ENCODE data around the gene TUBB4A.

TUBB4A gene

DNA sequence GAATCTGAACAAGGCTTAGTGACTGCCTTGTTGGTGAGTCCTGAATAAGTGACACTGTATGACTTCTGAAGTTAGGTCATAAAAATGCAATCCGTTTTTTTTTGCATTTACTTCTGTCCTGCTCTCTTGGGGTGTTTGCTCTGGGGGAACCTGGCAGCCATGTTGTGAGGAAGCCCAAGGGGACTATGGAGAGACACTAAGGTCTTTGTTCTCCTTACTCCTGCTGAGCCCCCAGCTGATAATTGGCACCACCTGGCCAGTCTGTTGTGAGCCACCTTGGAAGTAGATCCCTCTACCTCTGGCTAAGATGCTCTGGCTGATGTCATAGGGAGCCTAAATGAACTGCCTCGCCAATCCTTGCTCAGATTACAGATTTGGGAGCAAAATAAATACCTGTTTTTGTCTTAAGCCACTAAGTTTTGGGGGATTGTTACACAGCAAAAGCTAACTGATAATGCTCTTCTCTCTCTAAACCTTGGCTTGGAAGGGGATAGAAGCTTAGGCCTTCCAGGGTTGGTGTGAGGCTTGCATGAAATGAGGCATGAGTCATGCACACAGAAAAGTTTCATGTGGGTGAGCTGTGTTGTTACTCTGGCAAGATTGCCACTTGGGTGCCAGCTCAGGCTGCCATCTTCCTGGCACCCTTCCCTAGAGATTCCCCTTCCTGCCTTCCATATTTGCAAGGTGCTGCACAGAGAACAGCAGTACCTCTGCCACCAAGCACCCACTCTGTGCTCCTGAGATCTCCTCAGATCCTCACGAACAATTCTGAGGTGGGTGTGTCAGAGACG is 10.1 kb downstream of the TUBB4A start:
- DNase-seq: no peak

GRCh38 chr19:6490134-6490533 is 12.0 kb downstream of the TUBB4A start:
- DNase-seq: no peak

GRCh38 chr19:6489278-6490061 is 12.6 kb downstream of the TUBB4A start:
- no peak for DNase-seq

GRCh38 chr19:6484831-6485230 is 17.3 kb downstream of the TUBB4A start:
- no peak for DNase-seq

DNA sequence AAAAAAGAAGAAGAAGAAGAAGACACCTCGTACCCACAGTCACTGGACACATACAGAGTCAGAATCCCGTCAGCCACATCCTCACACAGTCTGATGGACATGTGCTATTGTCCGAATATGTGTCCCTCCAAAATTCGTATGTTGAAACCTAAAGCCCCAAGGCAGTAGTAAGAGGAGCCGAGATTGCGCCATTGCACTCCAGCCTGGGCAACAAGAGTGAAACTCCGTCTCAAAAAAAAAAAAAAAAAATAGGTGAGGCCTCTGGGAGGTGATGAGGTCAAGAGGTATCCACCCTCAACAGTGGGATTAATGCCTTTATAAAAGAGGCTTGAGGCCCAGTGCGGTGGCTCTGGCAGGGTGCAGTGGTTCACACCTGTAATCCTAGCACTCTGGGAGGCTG is 17.9 kb downstream of the TUBB4A start:
- DNase-seq: no peak

- DNase-seq: no peak
Observed at GRCh38 chr19:6483235-6483634, 18.9 kb downstream of the TUBB4A start.

- no peak for DNase-seq
Observed at GRCh38 chr19:6482343-6482686, 19.8 kb downstream of the TUBB4A start.

DNA sequence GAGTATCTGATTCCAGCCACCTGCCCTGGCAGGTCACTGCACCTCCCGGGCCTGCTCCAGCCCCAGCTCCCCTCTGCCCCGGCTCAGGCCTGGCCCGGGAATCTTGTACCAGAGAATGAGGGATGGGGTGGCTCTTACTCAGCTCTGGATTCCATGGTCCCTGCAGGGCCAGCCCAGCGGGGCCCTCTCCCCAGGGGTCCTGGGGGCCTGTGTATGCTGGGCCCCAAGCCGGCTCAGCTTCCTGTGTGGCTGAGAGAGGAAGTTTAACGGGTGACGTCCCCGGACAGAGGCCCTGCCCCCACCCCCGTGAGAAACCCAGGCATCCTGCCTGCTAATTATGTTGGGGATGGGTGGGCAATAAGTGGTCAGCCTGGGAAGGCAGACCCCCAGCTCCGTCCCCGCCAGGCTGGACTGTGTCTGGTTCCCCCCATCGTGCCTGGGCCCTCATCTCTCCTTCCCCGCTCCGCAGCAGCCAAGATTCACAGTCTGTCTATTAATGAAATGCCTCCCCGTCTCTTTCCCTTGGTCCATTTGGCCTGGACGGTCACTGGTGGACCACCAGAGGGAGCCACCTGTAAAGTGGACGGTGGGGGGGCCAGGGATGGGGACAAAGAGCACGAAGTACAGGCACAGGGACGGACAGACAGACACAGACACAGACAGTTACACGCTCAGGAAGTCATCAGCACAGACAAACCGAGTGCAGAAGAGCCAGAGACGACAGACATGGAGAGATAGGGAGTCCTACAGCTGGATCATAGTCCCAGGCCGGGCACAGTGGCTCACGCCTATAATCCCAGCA is 20.4 kb downstream of the TUBB4A start, which contains the start of gene DENND1C:
Gene DENND1C, minus strand, starts transcription at position 247 of the 802 bp plus-strand sequence. Its CDS starts 92 bp downstream, at position 155.
- peak; percentile 57 for DNase-seq

- DNase-seq: no peak
Observed at GRCh38 chr19:6480848-6481415, 21.2 kb downstream of the TUBB4A start.

- no peak for DNase-seq
Observed at GRCh38 chr19:6479836-6480398, 22.2 kb downstream of the TUBB4A start.

DNA sequence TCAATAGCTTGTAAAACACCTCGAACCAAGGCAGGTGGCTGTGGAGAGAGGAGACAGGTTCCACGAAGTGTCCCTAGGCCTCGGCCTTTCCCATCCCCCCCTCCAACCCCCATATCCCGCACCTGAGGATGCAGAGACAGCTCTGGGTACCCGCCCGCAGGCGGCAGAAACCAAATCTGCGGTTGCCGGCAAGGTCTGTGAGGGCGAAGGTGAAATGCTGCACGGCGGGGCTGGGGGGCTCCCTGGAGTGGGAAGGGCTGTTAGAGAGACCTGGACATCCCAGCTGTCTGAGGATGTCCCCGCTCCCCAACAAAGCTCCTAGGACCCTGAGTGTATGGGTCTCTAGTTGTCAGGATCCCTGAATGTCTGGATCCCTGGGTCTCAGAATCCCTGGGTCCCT is 23.3 kb downstream of the TUBB4A start:
- no peak for DNase-seq

DNA sequence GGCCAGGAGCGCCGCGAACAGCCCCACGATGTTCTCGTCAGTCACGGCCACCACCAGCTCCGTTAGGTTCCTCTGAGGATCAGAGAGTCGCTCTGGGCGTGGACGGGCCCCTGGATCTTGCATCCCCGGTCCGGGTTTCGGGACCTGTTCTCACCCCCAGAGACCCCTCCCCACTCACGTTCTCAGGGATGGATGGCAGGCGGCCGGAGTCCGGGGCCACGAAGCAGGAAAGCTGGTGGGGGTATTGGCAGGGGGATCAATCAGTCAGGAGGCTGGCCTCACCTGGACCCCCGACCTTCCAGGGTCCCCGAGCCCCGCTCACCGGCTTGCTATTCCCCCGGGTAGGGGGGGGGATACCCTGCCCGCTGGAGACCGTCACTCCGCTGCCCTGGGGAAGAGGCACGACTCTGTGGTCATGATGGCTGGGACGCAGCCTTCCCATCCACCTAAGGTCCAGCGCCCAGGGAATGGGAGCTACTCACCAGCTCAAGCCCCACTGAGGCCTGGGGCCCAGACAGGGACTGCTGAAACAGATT is 25.1 kb downstream of the TUBB4A start:
- DNase-seq: no peak

DNA sequence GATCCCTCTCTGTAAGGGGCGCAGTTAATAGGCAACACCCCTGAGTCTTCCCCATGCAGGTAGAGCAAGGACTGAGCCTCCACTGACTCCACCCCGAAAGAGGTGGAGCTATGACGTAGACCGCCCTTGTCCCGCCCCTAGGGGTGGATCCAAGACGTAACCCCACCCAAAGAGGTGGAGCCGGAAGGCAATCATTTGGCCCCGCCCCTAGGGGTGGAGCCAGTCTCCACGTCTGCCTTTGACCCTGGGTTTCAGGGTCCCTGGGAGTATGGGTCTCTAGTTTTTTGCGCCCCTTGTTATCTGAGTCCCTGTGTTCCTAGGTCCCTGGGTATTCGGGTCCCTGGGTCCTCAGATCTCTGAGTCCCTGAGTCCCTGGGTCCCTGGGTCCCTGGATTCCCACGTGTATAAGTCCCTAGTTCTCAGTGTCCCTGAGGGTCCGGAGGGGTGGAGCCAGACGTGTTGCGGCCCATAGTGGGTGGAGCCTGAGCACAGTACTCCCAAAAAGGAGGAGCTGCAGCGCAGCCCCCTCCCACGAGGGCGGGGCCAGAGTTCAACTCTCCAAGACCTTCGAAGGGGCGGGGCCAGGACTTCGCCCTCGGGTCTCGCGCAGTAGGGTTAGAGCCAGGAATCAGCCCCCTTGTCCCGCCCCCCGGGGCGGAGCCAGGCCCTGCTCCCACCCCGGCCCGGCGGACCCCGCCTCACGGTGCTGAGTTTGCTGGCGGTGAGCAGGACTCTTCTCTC is 25.8 kb downstream of the TUBB4A start:
- DNase-seq: peak; percentile 64

DNA sequence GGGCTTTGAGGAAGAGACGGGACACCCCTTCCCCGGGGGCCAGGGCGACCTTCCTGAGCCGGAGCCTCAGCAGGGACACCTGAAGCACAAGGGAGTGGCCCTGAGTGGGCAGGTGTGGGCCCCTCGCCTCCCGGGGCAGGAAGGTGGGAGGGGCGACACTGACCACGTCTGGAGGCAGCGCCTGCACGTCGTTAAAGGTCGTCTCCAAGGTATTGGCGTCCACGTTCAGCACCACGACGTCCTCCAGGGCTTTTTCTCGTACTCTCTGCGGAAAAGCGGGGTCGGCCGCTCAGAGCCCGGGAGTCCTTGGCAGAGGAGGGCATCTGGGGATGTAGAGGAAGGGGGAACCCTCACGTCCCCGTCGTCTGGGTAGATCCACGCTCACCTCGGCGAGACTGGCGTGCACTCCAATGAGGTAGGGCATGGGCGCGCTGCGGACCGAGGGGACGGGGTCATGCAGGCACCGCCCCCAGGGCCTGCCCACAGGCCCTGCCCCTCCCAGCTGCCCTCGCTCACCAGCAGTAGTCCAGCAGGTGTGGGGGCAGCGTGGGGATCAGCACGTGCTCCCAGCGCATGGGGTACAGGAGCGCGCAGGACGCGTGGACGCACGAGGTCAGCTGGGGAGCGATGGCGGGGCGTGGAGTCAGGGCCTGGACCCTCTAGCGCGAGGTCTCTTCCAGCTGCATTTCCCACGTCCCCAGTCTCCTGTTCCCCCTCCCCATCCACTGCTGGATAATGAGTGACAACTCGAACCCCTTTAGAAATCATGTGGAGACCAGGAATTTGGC is 26.6 kb downstream of the TUBB4A start:
- no peak for DNase-seq

- DNase-seq: no peak
Observed at GRCh38 chr19:6473647-6474046, 28.5 kb downstream of the TUBB4A start.

- DNase-seq: no peak
Observed at GRCh38 chr19:6472713-6473112, 29.4 kb downstream of the TUBB4A start.

- DNase-seq: no peak
Observed at GRCh38 chr19:6471076-6471475, 31.0 kb downstream of the TUBB4A start.

DNA sequence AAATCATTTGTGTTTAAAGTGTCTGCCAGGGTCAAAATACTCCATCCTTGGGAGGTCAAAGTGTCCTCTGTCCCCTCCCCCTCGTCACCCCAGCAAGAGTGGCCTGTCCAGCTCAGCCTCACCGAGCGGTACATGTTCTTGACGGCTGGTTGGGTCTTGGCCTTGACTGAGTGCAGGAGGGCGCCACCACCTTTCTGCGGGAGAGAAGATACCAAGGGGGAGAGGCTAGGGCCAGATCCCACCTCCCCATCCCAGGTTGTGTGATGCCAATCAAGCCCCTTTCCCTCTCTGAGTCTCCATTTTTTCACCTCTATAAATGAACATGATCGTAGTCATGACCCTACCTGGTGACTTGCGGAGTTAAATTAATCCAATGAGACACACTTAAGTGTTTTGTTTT is 31.9 kb downstream of the TUBB4A start:
- DNase-seq: no peak

- no peak for DNase-seq
Observed at GRCh38 chr19:6467384-6467783, 34.7 kb downstream of the TUBB4A start.

GRCh38 chr19:6466526-6467248 is 35.4 kb downstream of the TUBB4A start:
- no peak for DNase-seq
